ENCODE data around the gene UPF3A. TPM values are rescaled to one million over a fixed set of nuclear protein-coding genes. Genes with fewer than 3 reads are reported as not detected.
A peak's percentile ranks its signal among the peaks of the same experiment; 100 is the strongest.

UPF3A gene
- total and polyA plus RNA-seq, 10 of the 15 experiments (the other 5 are each of a cell fraction or from before 2014, with no cell fraction given), result 18.6 to 61.5 (median 43.3) TPM

GRCh38 chr13:114339857-114340534, 58.6 kb downstream of the UPF3A start:
- no peak overlapping the region for H2AFZ ChIP-seq (ENCODE audit: control insufficient read depth, low read depth, low read length)
- ATAC-seq, result peak; percentile 88
- no peak overlapping the region for H3K27ac ChIP-seq (ENCODE audit: control insufficient read depth, insufficient read depth)
- no peaks in the 10 kb centered on the region for H3K36me3 ChIP-seq (ENCODE audit: control insufficient read depth in 2 of 2, insufficient read depth in 2 of 2, low read length in 1 of 2)
- ChIA-PET POLR2A (interaction anchor here (1.7 kb wide), 1 partner anchor 58 kb away, joined by 4 read pairs; the partner anchor contains the start of gene UPF3A), CTCF (interaction anchor here (0.6 to 2.8 kb wide), 12 partner anchors 10 to 101 kb away, joined by 3 to 13 read pairs (median 4); no protein-coding TSS in a partner anchor), SMC1A (ENCODE audit: uncharacterized antibody, unreplicated experiment) (interaction anchor here (0.6 to 7.6 kb wide), 12 partner anchors 14 to 104 kb away, joined by 3 to 43 read pairs (median 3); partner anchors contain the start of gene UPF3A), RAD21 (ENCODE audit: unreplicated experiment) (interaction anchor here (0.7 to 1.0 kb wide), 4 partner anchors 22 to 61 kb away, joined by 3 to 5 read pairs (median 4); no protein-coding TSS in a partner anchor)
- no peaks in the 10 kb centered on the region for H3K27me3 ChIP-seq (replicated peaks in 1 of 2; ENCODE audit: control insufficient read depth in 2 of 2, insufficient read depth in 2 of 2, low read length in 1 of 2)
- H3K9ac ChIP-seq (ENCODE audit: control insufficient read depth, insufficient read depth, low read length), result no peak overlapping the region
- H3K4me3 ChIP-seq, result no peak overlapping the region
- BruUV-seq (replicated peaks), result no TSS peak
- intact Hi-C loops (cut with micrococcal nuclease; ENCODE audit: unreplicated experiment) (no loop called here), in situ Hi-C loops (cut with MboI) (no loop called here)
- no peaks in the 10 kb centered on the region; the same call in 2 of the 3 replicates for H3K9me3 ChIP-seq (replicated peaks; ENCODE audit: control insufficient read depth, insufficient read depth, low read length)
- WGBS (ENCODE audit: insufficient coverage, insufficient replicate concordance, low lambda C conversion rate, missing lambda C conversion rate), result 21% methylated on average over 10 of the region's 10 CpGs
- H4K20me1 ChIP-seq (ENCODE audit: control insufficient read depth, insufficient read depth), result no peaks in the 10 kb centered on the region
- no peak overlapping the region for H3K4me2 ChIP-seq (ENCODE audit: control insufficient read depth, insufficient read depth)
- no peak for DNase-seq (ENCODE audit: low read depth, low spot score)
- H3K4me1 ChIP-seq (ENCODE audit: control insufficient read depth, insufficient read depth, low read length), result peaks cover 11% of the 10 kb centered on the region
- no peak for FAIRE-seq
- no peaks in the 10 kb centered on the region for H3K79me2 ChIP-seq (ENCODE audit: control insufficient read depth, insufficient read depth, low read length)
- TF ChIP-seq FOXM1 (IDR thresholded peaks at IDR 0.05; ENCODE audit: low read depth, low read length) (0 out of 2 replicates have a peak, but pooled peaks have one; percentile 25), PAX5 (IDR thresholded peaks at IDR 0.05; ENCODE audit: borderline replicate concordance, low read depth, low read length) (0 out of 2 replicates have a peak, but pooled peaks have one; percentile 17), NR2F1 (conservative IDR thresholded peaks at IDR 0.05) (peak; percentile 84), BMI1 (IDR thresholded peaks at IDR 0.05; ENCODE audit: borderline replicate concordance) (peak; percentile 43; the same call in 1 of the 2 replicates), MEF2B (IDR thresholded peaks at IDR 0.05; ENCODE audit: partially characterized antibody, poor library complexity, severe bottlenecking) (peak; percentile 13), RELA (IDR thresholded peaks at IDR 0.05; ENCODE audit: borderline replicate concordance, partially characterized antibody) (no peak), BHLHE40 (IDR thresholded peaks at IDR 0.05; ENCODE audit: borderline replicate concordance in 1 of 2, low read depth in 2 of 2, low read length in 1 of 2) (peak in 1 of 2 experiments; percentile 30; a peak in 1 of 4 replicates), YY1 (IDR thresholded peaks at IDR 0.05; ENCODE audit: low read depth, low read length) (0 out of 2 replicates have a peak, but pooled peaks have one; percentile 13), CTCF (IDR thresholded peaks at IDR 0.05 in 2 of 3, conservative IDR thresholded peaks at IDR 0.05 in 1 of 3; ENCODE audit: control insufficient read depth in 2 of 3, extremely low read depth in 1 of 3, insufficient read depth in 1 of 3, low read depth in 3 of 3, low read length in 3 of 3) (peak; percentile 59 to 83 (median 70)), PML (IDR thresholded peaks at IDR 0.05; ENCODE audit: low read length) (no peak), IKZF2 (IDR thresholded peaks at IDR 0.05) (peak; percentile 38 to 51; a peak in 2 of 4 replicates), GATAD2B (conservative IDR thresholded peaks at IDR 0.05; ENCODE audit: low read depth) (0 out of 2 replicates have a peak, but pooled peaks have one; percentile 27), ATF7 (IDR thresholded peaks at IDR 0.05; ENCODE audit: low read depth) (peak; percentile 71; the same call in 1 of the 2 replicates), TCF3 (IDR thresholded peaks at IDR 0.05; ENCODE audit: borderline replicate concordance, insufficient read depth, low read depth, low read length) (no peak), SMC3 (IDR thresholded peaks at IDR 0.05; ENCODE audit: borderline replicate concordance, low read length) (peak; percentile 62), ZNF384 (IDR thresholded peaks at IDR 0.05; ENCODE audit: borderline replicate concordance, low read depth, low read length) (peak; percentile 74), MLLT1 (IDR thresholded peaks at IDR 0.05) (peak; percentile 80)

All from GM12878 (cell line).